WTC11 (cell line): ENCODE results near the gene NUP214. TPM values are rescaled to one million over a fixed set of nuclear protein-coding genes. Genes with fewer than 3 reads are reported as not detected.

ENCODE experiments used
- ATAC-seq: fragments of 200-7000 bp; cut with Tn5 transposase; 2 replicates; pipeline ENCODE4 v1.10.0; 2021; ENCODE audit warnings: mild to moderate bottlenecking, moderate library complexity
- CTCF ChIA-PET: fragments of 300-600 bp; sonication (Branson Sonifier 250); formaldehyde crosslinking; loops from one replicate; lab custom pipeline; 2021; ENCODE audit warnings: antibody characterized with exemption; lab: Charles Lee
- POLR2A ChIA-PET: fragments of 350-600 bp; sonication (Branson Sonifier 250); formaldehyde crosslinking; loops from one replicate; lab custom pipeline; 2021; ENCODE audit warnings: antibody characterized with exemption; lab: Charles Lee
- DNase-seq: peaks from one replicate; pipeline ENCODE4 v3.0.0; 2021; ENCODE audit warnings: low spot score
- H3K27ac Mint-ChIP-seq: 2 replicates; pipeline ENCODE4 v1.8.0; 2021; ENCODE audit warnings: mixed read lengths
- H3K27me3 Mint-ChIP-seq: 2 replicates; pipeline ENCODE4 v1.8.0; 2021; ENCODE audit warnings: low read depth, mild to moderate bottlenecking, moderate library complexity, mixed read lengths
- H3K36me3 Mint-ChIP-seq: 2 replicates; pipeline ENCODE4 v1.8.0; 2021; ENCODE audit warnings: mixed read lengths
- H3K4me1 Mint-ChIP-seq: 2 replicates; pipeline ENCODE4 v1.8.0; 2022; ENCODE audit warnings: mixed read lengths
- H3K4me3 Mint-ChIP-seq: 2 replicates; pipeline ENCODE4 v1.8.0; 2021; ENCODE audit warnings: mild to moderate bottlenecking, moderate library complexity, mixed read lengths
- H3K9me3 Mint-ChIP-seq: 2 replicates; pipeline ENCODE4 v1.8.0; 2021; ENCODE audit warnings: mixed read lengths
- ARID4B ChIP-seq: sonication (generic); formaldehyde crosslinking; IDR thresholded peaks from 2 replicates; pipeline ENCODE4 v1.8.0; 2023; ENCODE audit warnings: missing genetic modification reagents, mild to moderate bottlenecking, borderline replicate concordance
- ATF2 ChIP-seq: sonication (generic); formaldehyde crosslinking; IDR thresholded peaks from 2 replicates; pipeline ENCODE4 v1.8.1; 2022; ENCODE audit warnings: low read depth, missing genetic modification reagents, borderline replicate concordance
- CDX4 ChIP-seq: fragments of 250-450 bp; sonication (Bioruptor Pico); IDR thresholded peaks from 2 replicates; pipeline ENCODE4 v1.9.0; 2021; ENCODE audit warnings: moderate library complexity, mild to moderate bottlenecking, inconsistent platforms, borderline replicate concordance
- ESRRA ChIP-seq: sonication (generic); formaldehyde crosslinking; IDR thresholded peaks from 2 replicates; pipeline ENCODE4 v1.8.1; 2022; ENCODE audit warnings: mild to moderate bottlenecking, missing genetic modification reagents, borderline replicate concordance
- ETV6 ChIP-seq: sonication (generic); formaldehyde crosslinking; IDR thresholded peaks from 2 replicates; pipeline ENCODE4 v1.8.1; 2022; ENCODE audit warnings: mild to moderate bottlenecking, missing genetic modification reagents
- MYBL2 ChIP-seq: sonication (generic); formaldehyde crosslinking; IDR thresholded peaks from 2 replicates; pipeline ENCODE4 v1.8.1; 2023; ENCODE audit warnings: mild to moderate bottlenecking, moderate library complexity, missing genetic modification reagents
- NFYB ChIP-seq: sonication (generic); formaldehyde crosslinking; conservative IDR thresholded peaks from 2 replicates; pipeline ENCODE4 v1.8.0; 2022; ENCODE audit warnings: low read depth, missing genetic modification reagents
- SOX15 ChIP-seq: fragments of 250-450 bp; sonication (Bioruptor Pico); IDR thresholded peaks from 2 replicates; pipeline ENCODE4 v1.9.0; 2021; ENCODE audit warnings: mild to moderate bottlenecking
- TEAD1 ChIP-seq: sonication (generic); formaldehyde crosslinking; IDR thresholded peaks from 2 replicates; pipeline ENCODE4 v1.8.0; 2022; ENCODE audit warnings: mild to moderate bottlenecking, missing genetic modification reagents
- USF2 ChIP-seq: sonication (generic); formaldehyde crosslinking; IDR thresholded peaks from 2 replicates; pipeline ENCODE4 v1.8.1; 2023; ENCODE audit warnings: mild to moderate bottlenecking, missing genetic modification reagents, moderate library complexity
- ZNF317 ChIP-seq: sonication (generic); formaldehyde crosslinking; IDR thresholded peaks from 2 replicates; pipeline ENCODE4 v1.8.1; 2023; ENCODE audit warnings: low read depth, mild to moderate bottlenecking, moderate library complexity, missing genetic modification reagents, borderline replicate concordance
- ZNF425 ChIP-seq: fragments of 250-450 bp; sonication (Bioruptor Pico); conservative IDR thresholded peaks from 2 replicates; pipeline ENCODE4 v1.9.0; 2021; ENCODE audit warnings: mild to moderate bottlenecking
- ZNF532 ChIP-seq: fragments of 250-450 bp; sonication (Bioruptor Pico); IDR thresholded peaks from 2 replicates; pipeline ENCODE4 v1.9.0; 2021; ENCODE audit warnings: mild to moderate bottlenecking, borderline replicate concordance
- total RNA-seq: library from RNA; stranded (reverse); gene quantifications from 3 replicates; pipeline ENCODE4 v1.2.3, GENCODE V29; 2021

NUP214 gene
- total RNA-seq, 1 experiment from 2014 or later = 41.8 TPM

- Mint-ChIP-seq H3K36me3 (peaks cover 27% of the 10 kb centered on the region), H3K4me3 (no peak overlapping the region), H3K4me1 (peaks cover 27% of the 10 kb centered on the region), H3K9me3 (peaks cover 12% of the 10 kb centered on the region), H3K27ac (no peak overlapping the region), H3K27me3 (no peaks in the 10 kb centered on the region; the same call in 1 of the 2 replicates)
- CTCF ChIA-PET = interaction anchor here (2.9 kb wide), 1 partner anchor 119 kb away, joined by 24 read pairs; no protein-coding TSS in a partner anchor
- POLR2A ChIA-PET = no interaction called here
- ATAC-seq (no peak), DNase-seq (no peak)
- TF ChIP-seq NFYB (CRISPR knock-in tag) = no peak
- no peak for TF ChIP-seq ZNF317 (CRISPR knock-in tag)
- TF ChIP-seq CDX4 (CRISPR knock-in tag) = no peak
- no peak for TF ChIP-seq ESRRA (CRISPR knock-in tag)
- no peak for TF ChIP-seq ZNF425 (CRISPR knock-in tag)
- no peak for TF ChIP-seq ETV6 (CRISPR knock-in tag)
- no peak for TF ChIP-seq ARID4B
Measured at GRCh38 chr9:131216806-131217205, 91.4 kb downstream of the NUP214 start.

GRCh38 chr9:131217331-131218031 is 92.1 kb downstream of the NUP214 start:
- H3K27me3 Mint-ChIP-seq = no peaks in the 10 kb centered on the region
- ChIA-PET CTCF (no interaction called here), POLR2A (no interaction called here)
- peaks cover 5% of the 10 kb centered on the region for H3K9me3 Mint-ChIP-seq
- H3K27ac Mint-ChIP-seq = no peak overlapping the region
- H3K36me3 Mint-ChIP-seq = peaks cover 20% of the 10 kb centered on the region
- no peak overlapping the region for H3K4me3 Mint-ChIP-seq
- DNase-seq (no peak), ATAC-seq (no peak)
- no peak for TF ChIP-seq USF2
- TF ChIP-seq MYBL2 = no peak
- TF ChIP-seq ATF2 = no peak
- TF ChIP-seq SOX15 (CRISPR knock-in tag) = no peak
- TF ChIP-seq NFYB (CRISPR knock-in tag) = no peak
- TF ChIP-seq ZNF532 (CRISPR knock-in tag) = no peak
- TF ChIP-seq TEAD1 = no peak
- peaks cover 27% of the 10 kb centered on the region for H3K4me1 Mint-ChIP-seq
